HEK293 (cell line): ENCODE measurements around the gene SERINC1.

Source experiments
- AEBP2 ChIP-seq: fragments of 450-650 bp; formaldehyde crosslinking; IDR thresholded peaks from 2 replicates; pipeline ENCODE4 v1.5.1; 2016; ENCODE audit warnings: missing biosample characterization, missing genetic modification characterization, borderline replicate concordance
- CTCF ChIP-seq: fragments of 450-650 bp; formaldehyde crosslinking; IDR thresholded peaks from 2 replicates; pipeline ENCODE4 v1.5.1; 2016; ENCODE audit warnings: missing biosample characterization, missing genetic modification characterization
- ELK4 ChIP-seq: IDR thresholded peaks from 2 replicates; pipeline ENCODE4 v1.6.1; 2011; ENCODE audit warnings: mild to moderate bottlenecking, low read depth, low read length, borderline replicate concordance
- FEZF1 ChIP-seq: fragments of 450-650 bp; formaldehyde crosslinking; IDR thresholded peaks from 2 replicates; pipeline ENCODE4 v1.5.1; 2016; ENCODE audit warnings: missing biosample characterization, missing genetic modification characterization
- SALL2 ChIP-seq: fragments of 450-650 bp; formaldehyde crosslinking; IDR thresholded peaks from 2 replicates; pipeline ENCODE4 v1.5.0; 2017; ENCODE audit warnings: missing biosample characterization, mild to moderate bottlenecking, missing genetic modification characterization, borderline replicate concordance
- WT1 ChIP-seq: fragments of 450-650 bp; formaldehyde crosslinking; IDR thresholded peaks from 2 replicates; pipeline ENCODE4 v1.5.1; 2016; ENCODE audit warnings: missing biosample characterization, missing genetic modification characterization
- ZBTB49 ChIP-seq: fragments of 450-650 bp; formaldehyde crosslinking; IDR thresholded peaks from 2 replicates; pipeline ENCODE4 v1.5.1; 2016; ENCODE audit warnings: missing biosample characterization, missing genetic modification characterization, low read depth
- ZBTB8A ChIP-seq: fragments of 450-650 bp; formaldehyde crosslinking; IDR thresholded peaks from 2 replicates; pipeline ENCODE4 v1.5.1; 2016; ENCODE audit warnings: missing biosample characterization, missing genetic modification characterization
- ZFP37 ChIP-seq: fragments of 450-650 bp; formaldehyde crosslinking; IDR thresholded peaks from 2 replicates; pipeline ENCODE4 v1.5.1; 2016; ENCODE audit warnings: missing biosample characterization, missing genetic modification characterization
- ZNF140 ChIP-seq: fragments of 450-650 bp; formaldehyde crosslinking; IDR thresholded peaks from 2 replicates; pipeline ENCODE4 v1.5.1; 2016; ENCODE audit warnings: missing biosample characterization, missing genetic modification characterization
- ZNF146 ChIP-seq: fragments of 450-650 bp; formaldehyde crosslinking; IDR thresholded peaks from 2 replicates; pipeline ENCODE4 v1.5.1; 2016; ENCODE audit warnings: missing biosample characterization, missing genetic modification characterization
- ZNF16 ChIP-seq: fragments of 450-650 bp; formaldehyde crosslinking; IDR thresholded peaks from 2 replicates; pipeline ENCODE4 v1.5.1; 2016; ENCODE audit warnings: low read depth, missing biosample characterization, missing genetic modification characterization
- ZNF2 ChIP-seq: fragments of 450-650 bp; formaldehyde crosslinking; IDR thresholded peaks from 2 replicates; pipeline ENCODE4 v1.5.1; 2016; ENCODE audit warnings: missing biosample characterization, missing genetic modification characterization
- ZNF214 ChIP-seq: fragments of 450-650 bp; formaldehyde crosslinking; IDR thresholded peaks from 2 replicates; pipeline ENCODE4 v1.5.1; 2017; ENCODE audit warnings: missing biosample characterization, mild to moderate bottlenecking, missing genetic modification characterization, borderline replicate concordance
- ZNF26 ChIP-seq: fragments of 450-650 bp; formaldehyde crosslinking; IDR thresholded peaks from 2 replicates; pipeline ENCODE4 v1.5.1; 2016; ENCODE audit warnings: missing biosample characterization, missing genetic modification characterization
- ZNF433 ChIP-seq: fragments of 450-650 bp; formaldehyde crosslinking; IDR thresholded peaks from 2 replicates; pipeline ENCODE4 v1.5.1; 2016; ENCODE audit warnings: missing biosample characterization, missing genetic modification characterization, low read depth
- ZNF518A ChIP-seq: fragments of 450-650 bp; formaldehyde crosslinking; conservative IDR thresholded peaks from 2 replicates; pipeline ENCODE4 v1.5.1; 2016; ENCODE audit warnings: low read depth, missing biosample characterization, missing genetic modification characterization
- ZNF585B ChIP-seq: fragments of 450-650 bp; formaldehyde crosslinking; IDR thresholded peaks from 2 replicates; pipeline ENCODE4 v1.5.1; 2016; ENCODE audit warnings: missing biosample characterization, missing genetic modification characterization
- ZNF596 ChIP-seq: fragments of 450-650 bp; IDR thresholded peaks from 2 replicates; pipeline ENCODE4 v1.5.0; 2018; ENCODE audit warnings: missing biosample characterization, mild to moderate bottlenecking, missing genetic modification characterization, moderate library complexity
- ZNF654 ChIP-seq: fragments of 450-650 bp; formaldehyde crosslinking; IDR thresholded peaks from 2 replicates; pipeline ENCODE4 v1.5.1; 2016; ENCODE audit warnings: low read depth, missing biosample characterization, missing genetic modification characterization
- ZSCAN18 ChIP-seq: fragments of 450-650 bp; formaldehyde crosslinking; IDR thresholded peaks from 2 replicates; pipeline ENCODE4 v1.5.1; 2016; ENCODE audit warnings: missing biosample characterization, missing genetic modification characterization
- ZSCAN30 ChIP-seq: fragments of 450-650 bp; IDR thresholded peaks from 2 replicates; pipeline ENCODE4 v1.5.1; 2018; ENCODE audit warnings: missing biosample characterization, mild to moderate bottlenecking, missing genetic modification characterization, moderate library complexity
- ZSCAN4 ChIP-seq: fragments of 450-650 bp; formaldehyde crosslinking; IDR thresholded peaks from 2 replicates; pipeline ENCODE4 v1.5.1; 2017; ENCODE audit warnings: missing biosample characterization, missing genetic modification characterization

Gene SERINC1

GRCh38 chr6:122491919-122492555, 20.4 kb upstream of the SERINC1 start (continued):
- TF ChIP-seq CTCF (tag by site-specific recombination), result peak; percentile 53
- TF ChIP-seq ZNF596 (tag by site-specific recombination), result peak; percentile 46; the same call in 1 of the 2 replicates
- no peak for TF ChIP-seq ZNF146 (tag by site-specific recombination)
- no peak for TF ChIP-seq WT1 (tag by site-specific recombination)
- no peak for TF ChIP-seq AEBP2 (tag by site-specific recombination)
- TF ChIP-seq ZNF16, result no peak
- no peak for TF ChIP-seq ZBTB8A (tag by site-specific recombination)
- TF ChIP-seq ZNF585B, result no peak
- no peak for TF ChIP-seq ZSCAN18
- no peak for TF ChIP-seq ZFP37
- no peak for TF ChIP-seq ELK4
- peak; percentile 91 for TF ChIP-seq ZNF654
- no peak for TF ChIP-seq ZNF2 (tag by site-specific recombination)
- TF ChIP-seq SALL2 (tag by site-specific recombination), result no peak
- no peak for TF ChIP-seq ZNF26 (tag by site-specific recombination)
- no peak for TF ChIP-seq ZNF433
- 0 out of 2 replicates have a peak, but pooled peaks have one; percentile 19 for TF ChIP-seq ZNF518A (tag by site-specific recombination)
- TF ChIP-seq ZSCAN4 (tag by site-specific recombination), result no peak
- TF ChIP-seq FEZF1 (tag by site-specific recombination), result no peak
- 0 out of 2 replicates have a peak, but pooled peaks have one; percentile 12 for TF ChIP-seq ZSCAN30
- TF ChIP-seq ZNF214 (tag by site-specific recombination), result no peak
- TF ChIP-seq ZBTB49 (tag by site-specific recombination), result no peak
- no peak for TF ChIP-seq ZNF140 (tag by site-specific recombination)
